IMR-90 (cell line): Measurements from ENCODE around the gene EXOC6B. TPM values are rescaled to one million over a fixed set of nuclear protein-coding genes. Genes with fewer than 3 reads are reported as not detected.

Experiments
- ATAC-seq: fragments of 200-7000 bp; cut with Tn5 transposase; 2 replicates; pipeline ENCODE4 v1.9.1; 2020; ENCODE audit warnings: low read depth, mild to moderate bottlenecking, moderate library complexity
- BruUV-seq: library from RNA; stranded (reverse); fragments of 400-500 nt; replicated peaks from 2 replicates; lab custom pipeline; 2021; lab: Mats Ljungman, UMichigan
- CTCF ChIA-PET: fragments of 300-600 bp; formaldehyde crosslinking; extraction: SDS; loops from one replicate; lab custom pipeline; 2021; ENCODE audit warnings: antibody characterized with exemption; lab: Yijun Ruan, JAX
- POLR2A ChIA-PET: fragments of 300-600 bp; sonication (Branson Sonifier 250); formaldehyde crosslinking; loops from one replicate; lab custom pipeline; 2022; ENCODE audit warnings: antibody characterized with exemption; ENCODE audit not compliant: unreplicated experiment; lab: Charles Lee
- DNase-seq: peaks from one replicate; pipeline ENCODE4 v3.0.0; 2013
- H2AFZ ChIP-seq: replicated peaks from 2 replicates; pipeline ENCODE3; 2013; ENCODE audit warnings: low read length, mild to moderate bottlenecking; ENCODE audit not compliant: poor library complexity
- H2AK5ac ChIP-seq: 2 replicates; pipeline ENCODE4 v1.6.1; 2013; ENCODE audit warnings: low read depth, low read length, inconsistent platforms
- H2AK9ac ChIP-seq: replicated peaks from 2 replicates; pipeline ENCODE3; 2013; ENCODE audit warnings: mild to moderate bottlenecking, low read depth, low read length, moderate library complexity; ENCODE audit not compliant: poor library complexity
- H2BK120ac ChIP-seq: 2 replicates; pipeline ENCODE4 v1.6.1; 2013; ENCODE audit warnings: low read depth, low read length, inconsistent platforms
- H2BK15ac ChIP-seq: 3 replicates; pipeline ENCODE4 v1.6.1; 2013; ENCODE audit warnings: low read depth, low read length, inconsistent platforms
- H2BK20ac ChIP-seq: 2 replicates; pipeline ENCODE4 v1.6.1; 2013; ENCODE audit warnings: low read depth, mild to moderate bottlenecking, inconsistent platforms, low read length, moderate library complexity
- H2BK5ac ChIP-seq: 2 replicates; pipeline ENCODE4 v1.6.1; 2013; ENCODE audit warnings: mild to moderate bottlenecking, low read depth, low read length, inconsistent platforms; ENCODE audit not compliant: poor library complexity, severe bottlenecking
- H3K14ac ChIP-seq: replicated peaks from 2 replicates; pipeline ENCODE4 v1.6.1; 2013; ENCODE audit warnings: low read depth, low read length, inconsistent platforms
- H3K18ac ChIP-seq: 2 replicates; pipeline ENCODE4 v1.6.1; 2013; ENCODE audit warnings: low read depth, low read length, control low read depth
- H3K23ac ChIP-seq: 2 replicates; pipeline ENCODE4 v1.6.1; 2013; ENCODE audit warnings: low read depth, low read length, inconsistent platforms
- H3K27ac ChIP-seq: 2 replicates; pipeline ENCODE4 v1.5.1; 2013; ENCODE audit warnings: mild to moderate bottlenecking, control low read depth, low read length; ENCODE audit not compliant: insufficient read depth
- H3K27me3 ChIP-seq: 2 replicates; pipeline ENCODE4 v1.6.1; 2013; ENCODE audit warnings: low read length; ENCODE audit not compliant: control insufficient read depth, insufficient read depth
- H3K36me3 ChIP-seq: 2 replicates; pipeline ENCODE4 v1.6.1; 2013; ENCODE audit warnings: low read length, mixed read lengths; ENCODE audit not compliant: control insufficient read depth, insufficient read depth
- H3K4ac ChIP-seq: 2 replicates; pipeline ENCODE4 v1.6.1; 2013; ENCODE audit warnings: low read depth, low read length, inconsistent platforms
- H3K4me1 ChIP-seq: 2 replicates; pipeline ENCODE4 v1.6.1; 2013; ENCODE audit warnings: low read length, mixed read lengths; ENCODE audit not compliant: control insufficient read depth, insufficient read depth
- H3K4me2 ChIP-seq: 2 replicates; pipeline ENCODE4 v1.6.1; 2013; ENCODE audit warnings: low read depth, mild to moderate bottlenecking, control low read depth, low read length, moderate library complexity
- H3K4me3 ChIP-seq: 2 replicates; pipeline ENCODE4 v1.5.1; 2013; ENCODE audit warnings: low read depth, mild to moderate bottlenecking, control low read depth, low read length, moderate library complexity; ENCODE audit not compliant: insufficient read depth
- H3K56ac ChIP-seq: 2 replicates; pipeline ENCODE4 v1.6.1; 2013; ENCODE audit warnings: low read length, inconsistent platforms; ENCODE audit not compliant: insufficient read depth; ENCODE audit errors: extremely low read depth
- H3K79me1 ChIP-seq, 2 experiments: 2 replicates each; pipeline ENCODE4 v1.6.1; 2013; ENCODE audit warnings: low read length in 2 of 2, inconsistent platforms in 1 of 2, low read depth in 1 of 2
- H3K9ac ChIP-seq: 2 replicates; pipeline ENCODE4 v1.6.1; 2013; ENCODE audit warnings: low read depth, low read length, control low read depth
- H3K9me1 ChIP-seq: 2 replicates; pipeline ENCODE4 v1.6.1; 2013; ENCODE audit warnings: low read length, inconsistent platforms; ENCODE audit not compliant: insufficient read depth
- H3K9me3 ChIP-seq: 2 replicates; pipeline ENCODE4 v1.6.1; 2013; ENCODE audit warnings: low read length; ENCODE audit not compliant: control insufficient read depth, insufficient read depth
- H4K20me1 ChIP-seq: 2 replicates; pipeline ENCODE4 v1.6.1; 2013; ENCODE audit warnings: low read length, inconsistent platforms; ENCODE audit not compliant: insufficient read depth
- H4K5ac ChIP-seq: 2 replicates; pipeline ENCODE4 v1.6.1; 2013; ENCODE audit warnings: mild to moderate bottlenecking, low read depth, low read length, control low read depth
- H4K8ac ChIP-seq, 2 experiments: 2 replicates each; pipeline ENCODE4 v1.6.1; 2013; ENCODE audit warnings: low read depth in 2 of 2, low read length in 2 of 2, control low read depth in 1 of 2, inconsistent platforms in 1 of 2
- H4K91ac ChIP-seq: 2 replicates; pipeline ENCODE4 v1.6.1; 2013; ENCODE audit warnings: low read depth, low read length, inconsistent platforms; ENCODE audit not compliant: insufficient read depth
- MAFK ChIP-seq: IDR thresholded peaks from 2 replicates; pipeline ENCODE4 v1.6.1; 2012; ENCODE audit warnings: low read depth, low read length, improper control_type of control experiment
- USF2 ChIP-seq: fragments of 150-350 bp; IDR thresholded peaks from 2 replicates; pipeline ENCODE4 v1.6.1; 2017; ENCODE audit warnings: mild to moderate bottlenecking, antibody characterized with exemption, low read length, low read depth
- WGBS, 2 experiments: methylation state at CpG; one replicate each; pipeline versions ENCODE4 v1.1.5 to v1.1.7; 2013; ENCODE audit warnings: missing lambda C conversion rate in 2 of 2; ENCODE audit not compliant: insufficient read length in 1 of 2; ENCODE audit errors: extremely low coverage in 2 of 2; 5-methylcytosine and 5-hydroxymethylcytosine counted together
- dilution Hi-C: fragments of 300-500 bp; cut with HindIII; formaldehyde crosslinking; loops from one replicate; pipeline ENCODE4 v1.14.3; 2018; ENCODE audit warnings: low sequenced_read_pairs; ENCODE audit not compliant: unreplicated experiment
- in situ Hi-C: fragments of 300-500 bp; cut with MboI; formaldehyde crosslinking; loops from 3 replicates; pipeline ENCODE4 v1.14.3; 2019; ENCODE audit warnings: low sequenced_read_pairs, inconsistent platforms, mixed read lengths
- intact Hi-C: fragments of 100-400 bp; cut with micrococcal nuclease; formaldehyde crosslinking; loops from 2 replicates; pipeline ENCODE4 v1.10.0; 2022
- polyA plus RNA-seq, 3 experiments: library from polyadenylated mRNA; depleted of rRNA; stranded (reverse); fragments of >200 nt; gene quantifications; 2 replicates each; pipeline ENCODE4 v1.2.3, GENCODE V29; 2012; ENCODE audit warnings: low replicate concordance in 1 of 3
- total RNA-seq: library from RNA; depleted of rRNA; stranded (reverse); fragments of >200 nt; gene quantifications from 2 replicates; pipeline ENCODE4 v1.2.3, GENCODE V29; 2012

Gene EXOC6B
- total and polyA plus RNA-seq, 2 of the 4 experiments (the other 2 are of a cell fraction), result 10.2 to 29.4 TPM

GRCh38 chr2:72625366-72625765 lies 200.5 kb downstream of the EXOC6B start:
- no peak for ATAC-seq
- dilution Hi-C loops, result no loop called here

More at GRCh38 chr2:72625366-72625765, 200.5 kb downstream of the EXOC6B start:
- no peak overlapping the region for H3K4me2 ChIP-seq
- H2BK120ac ChIP-seq, result no peak overlapping the region
- H3K18ac ChIP-seq, result no peak overlapping the region
- no peak overlapping the region for H3K9ac ChIP-seq
- no peak overlapping the region for H2AFZ ChIP-seq
- no peaks in the 10 kb centered on the region for H3K4me1 ChIP-seq
- no TSS peak for BruUV-seq
- H2BK15ac ChIP-seq, result no peak overlapping the region
- H3K79me1 ChIP-seq, result peaks cover 0 to 4% of the 10 kb centered on the region in 2 experiments; a peak in 2 of 4 replicates
- DNase-seq, result no peak
- TF ChIP-seq USF2 (no peak), MAFK (no peak)
- H3K14ac ChIP-seq, result no peak overlapping the region
- H3K27ac ChIP-seq, result no peak overlapping the region
- H3K9me1 ChIP-seq, result no peaks in the 10 kb centered on the region
- intact Hi-C loops (loop anchor here (5.0 kb wide), 1 partner anchor 92 kb away; no protein-coding TSS in a partner anchor), in situ Hi-C loops (no loop called here)
- H3K4ac ChIP-seq, result no peak overlapping the region
- H4K20me1 ChIP-seq, result no peaks in the 10 kb centered on the region; the same call in 1 of the 2 replicates
- H2BK5ac ChIP-seq, result no peak overlapping the region
- no peak overlapping the region for H4K5ac ChIP-seq
- ChIA-PET CTCF (no interaction called here), POLR2A (interaction anchor here (0.6 kb wide), 1 partner anchor 13 kb away, joined by 3 read pairs; no protein-coding TSS in a partner anchor)
- H3K9me3 ChIP-seq, result no peaks in the 10 kb centered on the region
- no peak overlapping the region for H3K23ac ChIP-seq
- WGBS, 2 experiments, result no CpG with 5 or more reads among the region's 1 CpG
- no peak overlapping the region for H2BK20ac ChIP-seq
- no peaks in the 10 kb centered on the region for H3K27me3 ChIP-seq
- H3K36me3 ChIP-seq, result no peaks in the 10 kb centered on the region
- H3K4me3 ChIP-seq, result no peak overlapping the region
- H4K8ac ChIP-seq, result no peak overlapping the region
- no peak overlapping the region for H4K91ac ChIP-seq
- no peak overlapping the region for H3K56ac ChIP-seq
- no peak overlapping the region for H2AK5ac ChIP-seq
- no peak overlapping the region for H2AK9ac ChIP-seq
